OCI-LY1 (cell line): ENCODE data around the gene CUX1.

Experiments used
- H2AFZ ChIP-seq: fragments of 200-600 bp; sonication (generic), shearing (Covaris generic); 2 replicates; pipeline ENCODE4 v1.6.0; 2014; ENCODE audit warnings: antibody characterized with exemption, mild to moderate bottlenecking, low read length
- H3F3A ChIP-seq: fragments of 200-600 bp; sonication (generic), shearing (Covaris generic); 2 replicates; pipeline ENCODE4 v1.6.0; 2014; ENCODE audit warnings: mild to moderate bottlenecking, antibody characterized with exemption, low read length, moderate library complexity; ENCODE audit not compliant: insufficient read depth
- H3K27ac ChIP-seq: fragments of 200-600 bp; sonication (generic); 2 replicates; pipeline ENCODE4 v1.5.1; 2014; ENCODE audit warnings: low read length, mixed run types, mild to moderate bottlenecking, low read depth; ENCODE audit not compliant: poor library complexity, severe bottlenecking
- H3K27me3 ChIP-seq: fragments of 200-600 bp; sonication (generic); 2 replicates; pipeline ENCODE4 v1.6.0; 2014; ENCODE audit warnings: antibody characterized with exemption, mild to moderate bottlenecking, low read length, moderate library complexity; ENCODE audit not compliant: insufficient read depth
- H3K36me3 ChIP-seq: fragments of 200-600 bp; sonication (generic); 2 replicates; pipeline ENCODE4 v1.6.1; 2014; ENCODE audit warnings: mild to moderate bottlenecking, antibody characterized with exemption, low read length, moderate library complexity, mixed read lengths; ENCODE audit not compliant: insufficient read depth
- H3K4me1 ChIP-seq: fragments of 200-600 bp; sonication (generic); 2 replicates; pipeline ENCODE4 v1.5.1; 2014; ENCODE audit warnings: mild to moderate bottlenecking, low read length, moderate library complexity; ENCODE audit not compliant: insufficient read depth, severe bottlenecking
- H3K4me2 ChIP-seq: fragments of 200-600 bp; sonication (generic), shearing (Covaris generic); 2 replicates; pipeline ENCODE4 v1.6.1; 2014; ENCODE audit warnings: low read length
- H3K4me3 ChIP-seq: fragments of 200-600 bp; sonication (generic); 2 replicates; pipeline ENCODE4 v1.5.1; 2014; ENCODE audit warnings: low read length, low read depth, mild to moderate bottlenecking, mixed read lengths; ENCODE audit not compliant: poor library complexity, severe bottlenecking
- H3K79me2 ChIP-seq: fragments of 200-600 bp; shearing (Covaris generic); 2 replicates; pipeline ENCODE4 v1.6.1; 2016; ENCODE audit warnings: mixed run types, low read length, mixed read lengths; ENCODE audit not compliant: insufficient read depth
- H3K9ac ChIP-seq: fragments of 200-600 bp; sonication (generic), shearing (Covaris generic); 2 replicates; pipeline ENCODE4 v1.6.1; 2014; ENCODE audit warnings: mild to moderate bottlenecking, low read length, mixed read lengths
- H3K9me2 ChIP-seq: fragments of 200-600 bp; sonication (generic), shearing (Covaris generic); 2 replicates; pipeline ENCODE4 v1.6.1; 2014; ENCODE audit warnings: low read depth, mild to moderate bottlenecking, low read length, mixed read lengths
- H3K9me3 ChIP-seq: fragments of 200-600 bp; shearing (Covaris generic); 2 replicates; pipeline ENCODE4 v1.6.1; 2014; ENCODE audit warnings: low read length, mixed read lengths
- H4K20me1 ChIP-seq: fragments of 200-600 bp; sonication (generic), shearing (Covaris generic); 2 replicates; pipeline ENCODE4 v1.6.0; 2016; ENCODE audit warnings: mild to moderate bottlenecking, low read length; ENCODE audit not compliant: insufficient read depth
- CTCF ChIP-seq: fragments of 200-600 bp; sonication (generic), shearing (Covaris generic); IDR thresholded peaks from 2 replicates; pipeline ENCODE4 v1.5.1; 2017; ENCODE audit warnings: mild to moderate bottlenecking, antibody characterized with exemption, low read length, moderate library complexity, mixed read lengths
- EZH2 ChIP-seq: fragments of 200-600 bp; sonication (generic), shearing (Covaris generic); IDR thresholded peaks from 2 replicates; pipeline ENCODE4 v1.8.0; 2017; ENCODE audit warnings: borderline replicate concordance, mixed run types, mild to moderate bottlenecking, antibody characterized with exemption, low read length, moderate library complexity, mixed read lengths

The CUX1 gene

GRCh38 chr7:102098986-102099385 lies 281.6 kb downstream of the CUX1 start:
- no peak overlapping the region for H3K4me2 ChIP-seq

GRCh38 chr7:102099474-102099873 lies 282.0 kb downstream of the CUX1 start:
- peaks cover 93% of the 10 kb centered on the region for H3K36me3 ChIP-seq

More at GRCh38 chr7:102098986-102099385, 281.6 kb downstream of the CUX1 start:
- 0 out of 2 replicates have a peak, but pooled peaks cover under 1% of the 10 kb centered on the region for H3K79me2 ChIP-seq
- no peak overlapping the region for H3K9ac ChIP-seq
- H4K20me1 ChIP-seq, result no peaks in the 10 kb centered on the region
- H3K9me3 ChIP-seq, result no peaks in the 10 kb centered on the region
- TF ChIP-seq EZH2 (no peak), CTCF (no peak)
- no peak overlapping the region for H2AFZ ChIP-seq
- H3K27ac ChIP-seq, result no peak overlapping the region
- no peaks in the 10 kb centered on the region for H3K4me1 ChIP-seq
- H3K4me3 ChIP-seq, result no peak overlapping the region
- H3K36me3 ChIP-seq, result peaks cover 88% of the 10 kb centered on the region
- no peaks in the 10 kb centered on the region for H3K9me2 ChIP-seq
- no peaks in the 10 kb centered on the region for H3K27me3 ChIP-seq
- H3F3A ChIP-seq, result no peaks in the 10 kb centered on the region

GRCh38 chr7:102101111-102101551 lies 283.7 kb downstream of the CUX1 start:
- no peaks in the 10 kb centered on the region for H4K20me1 ChIP-seq
- H3K79me2 ChIP-seq, result no peaks in the 10 kb centered on the region
- H3F3A ChIP-seq, result no peaks in the 10 kb centered on the region
- H3K36me3 ChIP-seq, result peaks cover 93% of the 10 kb centered on the region
- H3K27me3 ChIP-seq, result no peaks in the 10 kb centered on the region
- no peaks in the 10 kb centered on the region for H3K4me1 ChIP-seq
- no peak overlapping the region for H3K4me3 ChIP-seq
- H2AFZ ChIP-seq, result no peak overlapping the region
- no peaks in the 10 kb centered on the region for H3K9me3 ChIP-seq
- H3K9me2 ChIP-seq, result no peaks in the 10 kb centered on the region
- TF ChIP-seq EZH2, result no peak
- no peak for TF ChIP-seq CTCF
- H3K27ac ChIP-seq, result no peak overlapping the region
- H3K9ac ChIP-seq, result no peak overlapping the region
- H3K4me2 ChIP-seq, result no peak overlapping the region

More at GRCh38 chr7:102099474-102099873, 282.0 kb downstream of the CUX1 start:
- Histone ChIP-seq H3K9me2 (no peaks in the 10 kb centered on the region), H3K9ac (no peak overlapping the region), H3K9me3 (no peaks in the 10 kb centered on the region), H2AFZ (no peak overlapping the region), H3K27ac (no peak overlapping the region), H3K4me2 (no peak overlapping the region), H3K27me3 (no peaks in the 10 kb centered on the region), H3K4me3 (no peak overlapping the region), H3F3A (no peaks in the 10 kb centered on the region), H3K79me2 (no peaks in the 10 kb centered on the region), H4K20me1 (no peaks in the 10 kb centered on the region), H3K4me1 (no peaks in the 10 kb centered on the region)
- TF ChIP-seq EZH2 (no peak), CTCF (no peak)
